ENCODE measurements around the gene UTRN. TPM values are rescaled to one million over a fixed set of nuclear protein-coding genes. Genes with fewer than 3 reads are reported as not detected.

The UTRN gene
- total RNA-seq, 1 experiment from 2014 or later: 216 TPM

GRCh38 chr6:144298916-144299315, 13.8 kb downstream of the UTRN start:
- BruUV-seq (replicated peaks): no TSS peak
- Mint-ChIP-seq H3K27me3 (ENCODE audit: insufficient read depth, unreplicated experiment) (no peaks in the 10 kb centered on the region), H3K9me3 (ENCODE audit: unreplicated experiment) (peaks cover 12% of the 10 kb centered on the region), H3K4me1 (ENCODE audit: low read depth, unreplicated experiment) (peaks cover 48% of the 10 kb centered on the region), H3K27ac (ENCODE audit: unreplicated experiment) (no peak overlapping the region), H3K4me3 (ENCODE audit: unreplicated experiment) (no peak overlapping the region), H3K36me3 (ENCODE audit: insufficient read depth, unreplicated experiment) (peaks cover 53% of the 10 kb centered on the region)
- no peaks in the 10 kb centered on the region for H3K27me3 ChIP-seq (replicated peaks; ENCODE audit: control insufficient read depth, insufficient read depth, low read length)
- intact Hi-C loops (cut with micrococcal nuclease; ENCODE audit: unreplicated experiment): no loop called here
- no peak overlapping the region for H3K4me3 ChIP-seq (ENCODE audit: low read depth, low read length)
- TF ChIP-seq CTCF (IDR thresholded peaks at IDR 0.05; ENCODE audit: insufficient read depth in 1 of 2, low read depth in 1 of 2, low read length in 1 of 2, severe bottlenecking in 1 of 2, unreplicated experiment in 1 of 2): no peak
- ChIA-PET POLR2A (no interaction called here), CTCF (no interaction called here)
- peaks cover 75% of the 10 kb centered on the region for H3K4me1 ChIP-seq
- H3K9me3 ChIP-seq: no peaks in the 10 kb centered on the region
- H3K36me3 ChIP-seq (ENCODE audit: control insufficient read depth, insufficient read depth, low read length): peaks cover 4% of the 10 kb centered on the region
- no peak for DNase-seq

DNA sequence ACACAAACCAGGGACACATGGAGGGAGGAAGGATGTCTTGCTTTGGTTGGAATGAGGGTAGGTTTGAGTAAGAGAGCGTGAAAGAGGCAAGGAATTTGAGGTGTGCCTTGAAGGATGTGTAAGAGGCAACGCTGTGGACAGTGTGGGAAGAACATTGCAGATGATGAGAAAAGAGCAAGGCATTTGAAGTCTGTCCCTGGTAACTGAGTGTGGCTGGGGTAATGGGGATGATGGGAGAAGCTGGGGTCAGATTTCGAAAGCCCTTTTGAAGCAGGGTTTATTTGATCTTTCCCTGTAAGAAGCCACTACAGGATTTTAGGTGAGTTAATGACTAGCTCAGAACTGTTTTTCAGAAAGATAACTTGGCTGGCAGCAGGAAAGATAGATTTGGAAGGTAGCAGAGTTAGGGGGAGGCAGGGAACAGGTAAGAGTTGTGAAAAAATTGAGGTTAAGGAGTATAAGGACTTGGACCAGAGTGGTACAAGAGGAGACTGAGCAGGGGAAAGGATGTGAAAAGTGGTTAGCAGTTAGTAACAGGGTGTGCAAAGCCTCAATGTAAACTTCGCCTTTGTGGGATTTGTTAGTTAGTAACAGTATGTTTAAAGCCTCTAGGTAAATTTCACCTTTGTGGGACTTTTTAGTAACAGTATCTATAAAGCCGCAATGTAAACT, 17.7 kb downstream of the UTRN start:
- H3K36me3 ChIP-seq (ENCODE audit: control insufficient read depth, insufficient read depth, low read length): 0 out of 2 replicates have a peak, but pooled peaks cover 1% of the 10 kb centered on the region
- Mint-ChIP-seq H3K4me3 (ENCODE audit: unreplicated experiment) (peak overlapping the region; percentile 32), H3K27ac (ENCODE audit: unreplicated experiment) (peak overlapping the region; percentile 44), H3K27me3 (ENCODE audit: insufficient read depth, unreplicated experiment) (no peaks in the 10 kb centered on the region), H3K9me3 (ENCODE audit: unreplicated experiment) (no peaks in the 10 kb centered on the region), H3K4me1 (ENCODE audit: low read depth, unreplicated experiment) (peaks cover 50% of the 10 kb centered on the region), H3K36me3 (ENCODE audit: insufficient read depth, unreplicated experiment) (peaks cover 41% of the 10 kb centered on the region)
- CTCF ChIA-PET: interaction anchor here (0.6 to 1.0 kb wide), 3 partner anchors 16 to 198 kb away, joined by 3 to 4 read pairs (median 4); no protein-coding TSS in a partner anchor
- no peak for TF ChIP-seq CTCF (IDR thresholded peaks at IDR 0.05; ENCODE audit: insufficient read depth in 1 of 2, low read depth in 1 of 2, low read length in 1 of 2, severe bottlenecking in 1 of 2, unreplicated experiment in 1 of 2)
- peaks cover 75% of the 10 kb centered on the region for H3K4me1 ChIP-seq
- no TSS peak for BruUV-seq (replicated peaks)
- no peaks in the 10 kb centered on the region for H3K9me3 ChIP-seq
- peak; percentile 51 to 56 for DNase-seq
- POLR2A ChIA-PET: no interaction called here
- intact Hi-C loops (cut with micrococcal nuclease; ENCODE audit: unreplicated experiment): loop anchor here (2.0 to 5.0 kb wide), 2 partner anchors 16 to 164 kb away; no protein-coding TSS in a partner anchor
- no peaks in the 10 kb centered on the region for H3K27me3 ChIP-seq (replicated peaks; ENCODE audit: control insufficient read depth, insufficient read depth, low read length)
- no peak overlapping the region for H3K4me3 ChIP-seq (ENCODE audit: low read depth, low read length)

DNA sequence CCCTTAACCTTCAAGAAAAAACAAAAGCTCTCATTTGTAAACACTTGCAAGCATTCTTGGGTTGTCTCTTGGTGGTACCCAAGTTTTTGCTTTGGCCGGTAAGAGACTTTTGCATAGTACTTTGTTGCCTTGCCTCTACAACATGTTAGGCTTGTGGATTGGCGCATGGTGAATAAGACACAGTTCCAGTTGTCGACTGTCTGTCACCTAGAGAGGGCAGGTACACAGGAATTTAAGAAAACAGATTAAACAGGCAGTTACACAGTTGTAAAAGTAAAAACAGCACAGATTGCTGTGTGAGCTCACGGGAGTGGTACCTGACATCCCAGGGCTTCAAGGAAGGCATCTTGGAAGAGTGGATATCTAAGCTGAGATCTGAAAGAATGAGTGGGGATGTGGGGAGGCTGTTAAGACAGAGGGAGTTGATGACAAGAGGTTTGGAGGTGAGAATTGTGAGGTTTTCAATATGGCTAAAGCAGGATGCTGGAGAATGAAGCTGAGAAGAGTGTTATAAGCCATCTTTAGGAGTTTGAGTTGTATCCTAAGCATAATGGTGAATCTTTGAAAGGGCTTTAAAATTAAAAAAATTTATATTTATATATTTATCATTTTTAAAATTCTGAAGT, 19.2 kb downstream of the UTRN start:
- DNase-seq: no peak
- H3K4me3 ChIP-seq (ENCODE audit: low read depth, low read length): no peak overlapping the region
- POLR2A ChIA-PET: no interaction called here
- H3K27me3 ChIP-seq (replicated peaks; ENCODE audit: control insufficient read depth, insufficient read depth, low read length): no peaks in the 10 kb centered on the region
- intact Hi-C loops (cut with micrococcal nuclease; ENCODE audit: unreplicated experiment): loop anchor here (5.0 kb wide), 1 partner anchor 163 kb away; no protein-coding TSS in a partner anchor
- no peaks in the 10 kb centered on the region for H3K9me3 Mint-ChIP-seq (ENCODE audit: unreplicated experiment)
- H3K4me1 ChIP-seq: peaks cover 63% of the 10 kb centered on the region
- no peak for TF ChIP-seq CTCF (IDR thresholded peaks at IDR 0.05; ENCODE audit: insufficient read depth in 1 of 2, low read depth in 1 of 2, low read length in 1 of 2, severe bottlenecking in 1 of 2, unreplicated experiment in 1 of 2)
- BruUV-seq (replicated peaks): no TSS peak
- CTCF ChIA-PET: interaction anchor here (0.5 kb wide), 1 partner anchor 17 kb away, joined by 5 read pairs; no protein-coding TSS in a partner anchor
- no peaks in the 10 kb centered on the region for H3K9me3 ChIP-seq
- H3K36me3 ChIP-seq (ENCODE audit: control insufficient read depth, insufficient read depth, low read length): peaks cover 1% of the 10 kb centered on the region; the same call in 1 of the 2 replicates
- H3K4me1 Mint-ChIP-seq (ENCODE audit: low read depth, unreplicated experiment): peaks cover 65% of the 10 kb centered on the region
- H3K4me3 Mint-ChIP-seq (ENCODE audit: unreplicated experiment): peak overlapping the region; percentile 15
- peaks cover 56% of the 10 kb centered on the region for H3K36me3 Mint-ChIP-seq (ENCODE audit: insufficient read depth, unreplicated experiment)
- H3K27me3 Mint-ChIP-seq (ENCODE audit: insufficient read depth, unreplicated experiment): no peaks in the 10 kb centered on the region
- no peak overlapping the region for H3K27ac Mint-ChIP-seq (ENCODE audit: unreplicated experiment)
